ENCODE results near the gene C7. TPM values are rescaled to one million over a fixed set of nuclear protein-coding genes. Genes with fewer than 3 reads are reported as not detected.

Gene C7
- total and polyA plus RNA-seq, 4 donors: 16.0 to 412 (median 177) TPM

DNA sequence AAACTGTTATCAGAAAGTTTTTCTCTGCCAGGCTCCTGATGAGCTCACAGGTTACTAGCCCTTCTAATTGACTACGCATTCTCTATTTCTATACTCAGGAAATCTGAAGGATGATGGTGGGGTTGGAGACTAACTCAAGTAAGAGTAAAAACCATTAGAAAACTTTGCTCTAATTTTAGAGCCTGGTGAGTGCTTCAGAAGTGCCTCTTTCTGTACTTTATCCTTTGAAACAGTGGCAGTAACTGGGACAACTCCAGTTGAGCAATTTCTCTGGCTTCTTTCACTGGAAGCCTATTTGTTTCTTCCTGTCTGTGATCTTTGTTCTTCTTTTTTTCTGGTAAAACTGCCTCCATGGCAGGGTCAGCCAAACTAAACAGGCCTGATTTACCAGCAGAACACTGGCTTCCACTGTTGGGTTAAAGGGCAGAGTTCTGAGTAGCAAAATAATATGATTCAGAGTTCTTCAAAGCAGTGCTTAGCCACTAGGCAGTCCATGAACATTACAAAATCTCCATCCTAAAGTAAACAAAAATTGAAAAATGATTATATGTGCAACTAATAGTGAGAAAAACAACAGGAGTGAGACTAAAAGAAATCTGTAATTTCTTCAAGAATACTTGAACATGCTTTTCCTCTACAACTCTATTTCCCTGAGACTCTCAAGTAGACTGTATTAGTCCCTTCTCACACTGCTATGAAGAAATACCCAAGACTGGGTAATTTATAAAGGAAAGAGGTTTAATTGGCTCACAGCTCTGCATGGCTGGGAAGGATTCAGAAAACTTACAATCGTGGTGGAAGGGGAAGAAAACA, 82.1 kb downstream of the C7 start:
- H3K27ac ChIP-seq (ENCODE audit: low read depth in 1 of 2, low read length in 2 of 2): no peak overlapping the region
- WGBS, 2 donors: 4 to 8% methylated on average over 2 of the region's 2 CpGs
- intact Hi-C loops (cut with DNase I): loop anchor here in 1 of 2 donors (5.0 kb wide), 1 partner anchor 201 kb away; no protein-coding TSS in a partner anchor

DNA sequence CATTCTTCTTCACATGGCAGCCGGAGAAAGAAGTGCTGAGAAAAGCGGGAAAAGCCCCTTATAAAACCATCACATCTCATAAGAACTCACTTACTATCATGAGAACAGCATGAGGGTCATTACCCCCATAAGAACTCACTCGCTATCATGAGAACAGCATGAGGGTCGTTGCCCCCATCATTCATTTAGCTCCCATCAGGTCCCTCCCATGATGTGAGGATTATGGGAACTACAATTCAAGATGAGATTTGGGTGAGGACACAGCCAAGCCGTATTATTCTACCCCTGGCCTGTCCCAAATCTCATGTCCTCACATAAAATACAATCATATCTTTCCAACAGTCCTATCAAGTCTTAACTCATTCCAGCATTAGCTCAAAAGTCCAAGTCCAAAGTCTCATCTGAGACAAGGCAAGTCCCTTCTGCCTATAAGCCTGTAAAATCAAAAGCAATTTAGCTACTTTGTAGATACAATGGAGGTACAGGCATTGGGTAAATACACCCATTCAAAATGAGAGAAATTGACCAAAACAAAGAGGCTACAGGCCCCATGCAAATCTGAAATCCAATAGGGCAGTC, 82.8 kb downstream of the C7 start:
- Histone ChIP-seq H3K36me3 (ENCODE audit: control insufficient read depth in 1 of 2, insufficient read depth in 2 of 2, low read length in 1 of 2) (no peaks in the 10 kb centered on the region), H3K27me3 (ENCODE audit: control insufficient read depth in 1 of 2, insufficient read depth in 2 of 2, low read length in 1 of 2) (no peaks in the 10 kb centered on the region), H3K27ac (ENCODE audit: low read depth in 1 of 2, low read length in 2 of 2) (peak overlapping the region in 1 of 2 donors; percentile 36), H3K4me3 (ENCODE audit: low read length in 2 of 2) (no peak overlapping the region), H3K9me3 (ENCODE audit: control insufficient read depth, low read length) (no peaks in the 10 kb centered on the region), H3K4me1 (ENCODE audit: control insufficient read depth in 1 of 2, insufficient read depth in 2 of 2, low read length in 2 of 2) (peaks cover 6 to 10% of the 10 kb centered on the region in 2 donors)
- 63 to 80% methylated on average over 5 of the region's 5 CpGs for WGBS, 2 donors
- no peak for ATAC-seq (ENCODE audit: low FRiP score)
- DNase-seq: no peak
- intact Hi-C loops (cut with DNase I): loop anchor here in 1 of 2 donors (5.0 kb wide), 1 partner anchor 200 kb away; no protein-coding TSS in a partner anchor

More for the DNA sequence above, 82.1 kb downstream of the C7 start:
- Histone ChIP-seq H3K4me3 (ENCODE audit: low read length in 2 of 2) (no peak overlapping the region), H3K9me3 (ENCODE audit: control insufficient read depth, low read length) (no peaks in the 10 kb centered on the region), H3K4me1 (ENCODE audit: control insufficient read depth in 1 of 2, insufficient read depth in 2 of 2, low read length in 2 of 2) (peaks cover 6 to 10% of the 10 kb centered on the region in 2 donors), H3K36me3 (ENCODE audit: control insufficient read depth in 1 of 2, insufficient read depth in 2 of 2, low read length in 1 of 2) (no peaks in the 10 kb centered on the region), H3K27me3 (ENCODE audit: control insufficient read depth in 1 of 2, insufficient read depth in 2 of 2, low read length in 1 of 2) (no peaks in the 10 kb centered on the region)
- ATAC-seq (ENCODE audit: low FRiP score): peak; percentile 95
- peak in 1 of 2 donors; percentile 78 for DNase-seq

DNA sequence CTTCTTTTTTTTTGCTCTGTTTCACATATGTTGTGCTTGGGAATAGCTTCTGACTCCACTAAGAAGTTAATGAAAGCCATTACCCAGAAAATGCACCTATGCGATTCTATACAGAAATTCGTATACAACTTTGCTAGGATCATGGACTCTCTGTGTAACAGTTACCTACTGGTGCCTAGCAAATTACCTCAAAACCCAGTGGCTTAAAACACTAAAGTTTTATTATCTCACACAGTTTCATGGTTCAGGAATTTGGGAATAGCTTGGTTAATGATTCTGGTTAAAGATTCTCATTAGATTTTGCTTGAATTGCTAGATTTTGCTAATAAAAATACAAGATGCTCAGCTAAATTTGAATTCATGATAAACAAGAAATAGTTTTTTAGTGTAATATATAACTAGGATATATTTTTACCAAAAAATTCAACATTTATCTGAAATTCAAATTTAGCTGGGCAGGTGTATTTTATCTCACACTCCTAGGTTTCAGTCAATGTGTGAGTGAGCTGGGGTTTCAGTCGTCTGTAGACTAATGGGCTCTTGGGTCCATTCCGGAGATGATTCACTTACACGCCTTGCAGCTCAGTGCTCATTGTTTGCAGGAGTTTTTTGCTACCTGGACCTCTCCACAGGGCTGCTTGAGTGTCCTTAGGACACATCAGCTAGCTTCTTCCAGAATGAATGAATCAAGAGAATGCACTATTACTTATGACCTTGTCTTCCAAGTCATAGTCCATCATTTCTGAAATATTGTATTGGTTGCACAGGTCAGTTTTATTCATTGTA, 86.7 kb downstream of the C7 start:
- ATAC-seq (ENCODE audit: low FRiP score) (no peak), DNase-seq (no peak)
- Histone ChIP-seq H3K4me3 (ENCODE audit: low read length in 2 of 2) (no peak overlapping the region), H3K36me3 (ENCODE audit: control insufficient read depth in 1 of 2, insufficient read depth in 2 of 2, low read length in 1 of 2) (no peaks in the 10 kb centered on the region), H3K27ac (ENCODE audit: low read depth in 1 of 2, low read length in 2 of 2) (no peak overlapping the region), H3K4me1 (ENCODE audit: control insufficient read depth in 1 of 2, insufficient read depth in 2 of 2, low read length in 2 of 2) (peaks cover 3 to 5% of the 10 kb centered on the region in 2 donors), H3K27me3 (ENCODE audit: control insufficient read depth in 1 of 2, insufficient read depth in 2 of 2, low read length in 1 of 2) (no peaks in the 10 kb centered on the region), H3K9me3 (ENCODE audit: control insufficient read depth, low read length) (no peaks in the 10 kb centered on the region)
- intact Hi-C loops (cut with DNase I): no loop called here
- 89 to 93% methylated on average over 5 of the region's 5 CpGs for WGBS, 2 donors

DNA sequence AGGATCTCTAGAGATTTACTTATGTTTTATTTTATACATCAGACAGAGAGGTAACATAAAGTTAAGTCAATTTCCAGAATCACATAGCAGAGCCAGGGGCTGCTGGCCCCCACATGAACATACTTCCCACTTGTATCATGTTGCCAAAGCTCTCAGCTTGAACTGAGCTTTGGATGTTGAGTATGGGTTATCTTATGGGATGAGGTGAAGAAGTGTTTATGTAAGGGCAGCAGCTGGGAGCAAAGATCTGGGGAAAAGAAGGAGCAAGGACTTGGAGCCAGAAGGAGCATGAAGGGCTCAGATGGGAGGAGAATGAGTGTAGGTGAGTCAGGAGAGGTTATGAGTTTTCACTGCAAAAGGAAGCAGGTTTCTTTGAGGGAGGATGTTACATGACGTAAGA, 89.8 kb downstream of the C7 start:
- H3K4me3 ChIP-seq (ENCODE audit: low read length in 2 of 2): no peak overlapping the region
- H3K27me3 ChIP-seq (ENCODE audit: control insufficient read depth in 1 of 2, insufficient read depth in 2 of 2, low read length in 1 of 2): no peaks in the 10 kb centered on the region
- WGBS, 2 donors: 84 to 89% methylated on average over 1 of the region's 1 CpG
- ATAC-seq (ENCODE audit: low FRiP score): no peak
- intact Hi-C loops (cut with DNase I): no loop called here
- H3K36me3 ChIP-seq (ENCODE audit: control insufficient read depth in 1 of 2, insufficient read depth in 2 of 2, low read length in 1 of 2): no peaks in the 10 kb centered on the region
- H3K9me3 ChIP-seq (ENCODE audit: control insufficient read depth, low read length): no peaks in the 10 kb centered on the region
- no peak for DNase-seq
- no peaks in the 10 kb centered on the region for H3K4me1 ChIP-seq (ENCODE audit: control insufficient read depth in 1 of 2, insufficient read depth in 2 of 2, low read length in 2 of 2)
- H3K27ac ChIP-seq (ENCODE audit: low read depth in 1 of 2, low read length in 2 of 2): no peak overlapping the region

DNA sequence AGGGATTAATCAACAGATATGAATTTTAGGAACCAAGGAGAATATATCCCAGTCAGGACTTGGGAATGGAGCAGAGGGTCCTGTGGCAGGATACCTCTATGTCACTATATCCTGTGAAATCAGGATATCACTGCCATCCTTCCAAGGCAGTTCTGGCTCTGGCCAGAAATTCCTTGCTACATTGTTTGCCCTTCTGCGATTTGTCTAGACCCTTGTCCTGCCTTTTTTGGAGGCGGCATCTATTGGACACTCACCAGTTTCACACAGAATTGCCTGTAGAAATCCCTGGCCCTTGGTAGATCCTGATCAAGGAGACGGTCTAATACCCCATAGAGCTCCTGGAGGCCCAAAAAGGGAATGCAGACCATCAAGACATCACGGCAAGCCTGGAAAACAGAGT, 90.7 kb downstream of the C7 start:
- no peak overlapping the region for H3K27ac ChIP-seq (ENCODE audit: low read depth in 1 of 2, low read length in 2 of 2)
- ATAC-seq (ENCODE audit: low FRiP score) (no peak), DNase-seq (no peak)
- H3K36me3 ChIP-seq (ENCODE audit: control insufficient read depth in 1 of 2, insufficient read depth in 2 of 2, low read length in 1 of 2): no peaks in the 10 kb centered on the region
- no peaks in the 10 kb centered on the region for H3K4me1 ChIP-seq (ENCODE audit: control insufficient read depth in 1 of 2, insufficient read depth in 2 of 2, low read length in 2 of 2)
- WGBS, 2 donors: 88 to 91% methylated on average over 4 of the region's 4 CpGs
- H3K9me3 ChIP-seq (ENCODE audit: control insufficient read depth, low read length): no peaks in the 10 kb centered on the region
- intact Hi-C loops (cut with DNase I): no loop called here
- no peaks in the 10 kb centered on the region for H3K27me3 ChIP-seq (ENCODE audit: control insufficient read depth in 1 of 2, insufficient read depth in 2 of 2, low read length in 1 of 2)
- H3K4me3 ChIP-seq (ENCODE audit: low read length in 2 of 2): no peak overlapping the region

DNA sequence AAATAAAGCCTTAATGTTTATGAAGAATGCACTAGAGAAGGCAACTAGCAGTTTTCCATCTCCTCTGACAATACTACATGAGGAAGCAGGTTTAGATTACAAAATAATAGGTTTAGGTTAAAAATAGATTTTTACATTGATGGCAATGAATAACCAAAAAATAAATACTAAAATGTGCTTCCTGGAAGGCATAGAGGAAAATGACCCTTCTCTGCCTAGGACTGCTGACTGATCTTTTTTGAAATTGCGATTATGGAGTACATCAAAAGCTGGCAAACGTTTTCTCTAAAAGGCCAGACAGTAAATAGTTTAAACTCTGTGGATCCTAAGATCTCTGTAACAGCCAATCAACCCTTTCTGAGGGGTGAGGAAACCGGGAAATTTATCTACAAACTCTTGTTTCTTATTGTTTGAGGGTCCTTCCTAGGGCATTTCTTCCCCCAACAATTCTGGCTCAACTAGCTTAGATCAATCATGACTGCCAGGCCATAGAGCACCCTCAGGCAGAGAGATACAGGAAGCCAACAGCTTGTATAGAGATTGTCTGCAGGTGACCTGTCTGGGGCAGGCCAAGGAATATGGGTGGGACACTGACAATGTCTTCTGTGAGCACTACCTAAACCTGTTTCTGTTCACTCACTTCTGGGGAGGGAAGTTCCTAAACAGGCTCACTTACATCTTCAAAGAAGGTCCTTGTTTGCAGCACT, 94.5 kb downstream of the C7 start:
- Histone ChIP-seq H3K4me3 (ENCODE audit: low read length in 2 of 2) (no peak overlapping the region), H3K27me3 (ENCODE audit: control insufficient read depth in 1 of 2, insufficient read depth in 2 of 2, low read length in 1 of 2) (no peaks in the 10 kb centered on the region), H3K36me3 (ENCODE audit: control insufficient read depth in 1 of 2, insufficient read depth in 2 of 2, low read length in 1 of 2) (no peaks in the 10 kb centered on the region), H3K4me1 (ENCODE audit: control insufficient read depth in 1 of 2, insufficient read depth in 2 of 2, low read length in 2 of 2) (no peaks in the 10 kb centered on the region), H3K27ac (ENCODE audit: low read depth in 1 of 2, low read length in 2 of 2) (no peak overlapping the region), H3K9me3 (ENCODE audit: control insufficient read depth, low read length) (no peaks in the 10 kb centered on the region)
- 66 to 73% methylated on average over 3 of the region's 3 CpGs for WGBS, 2 donors
- no peak for ATAC-seq (ENCODE audit: low FRiP score)
- no peak for DNase-seq
- intact Hi-C loops (cut with DNase I): no loop called here

DNA sequence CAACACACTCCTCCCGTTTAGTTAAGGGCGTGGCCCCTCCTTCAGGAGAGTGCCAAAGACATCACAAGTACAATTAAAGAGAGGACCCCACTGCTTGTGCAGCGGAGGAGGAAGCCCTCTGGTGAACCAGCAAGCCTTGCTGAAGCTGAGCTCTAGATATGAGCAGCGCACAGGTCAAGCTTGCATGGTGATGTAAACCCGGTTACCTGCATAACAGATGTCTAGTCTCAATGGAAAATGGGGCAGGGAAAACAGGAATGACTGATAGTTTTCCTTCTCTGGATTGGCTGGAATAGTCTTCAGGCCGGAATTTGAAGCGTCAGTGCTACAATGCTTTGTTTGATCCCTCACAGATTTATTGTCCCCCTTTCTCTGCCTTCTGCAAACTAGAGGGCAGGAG, 95.6 kb downstream of the C7 start:
- no peaks in the 10 kb centered on the region for H3K36me3 ChIP-seq (ENCODE audit: control insufficient read depth in 1 of 2, insufficient read depth in 2 of 2, low read length in 1 of 2)
- DNase-seq (no peak), ATAC-seq (ENCODE audit: low FRiP score) (no peak)
- intact Hi-C loops (cut with DNase I): no loop called here
- H3K27me3 ChIP-seq (ENCODE audit: control insufficient read depth in 1 of 2, insufficient read depth in 2 of 2, low read length in 1 of 2): no peaks in the 10 kb centered on the region
- no peaks in the 10 kb centered on the region for H3K4me1 ChIP-seq (ENCODE audit: control insufficient read depth in 1 of 2, insufficient read depth in 2 of 2, low read length in 2 of 2)
- H3K27ac ChIP-seq (ENCODE audit: low read depth in 1 of 2, low read length in 2 of 2): no peak overlapping the region
- H3K4me3 ChIP-seq (ENCODE audit: low read length in 2 of 2): no peak overlapping the region
- 81 to 83% methylated on average over 7 of the region's 7 CpGs for WGBS, 2 donors
- no peaks in the 10 kb centered on the region for H3K9me3 ChIP-seq (ENCODE audit: control insufficient read depth, low read length)

DNA sequence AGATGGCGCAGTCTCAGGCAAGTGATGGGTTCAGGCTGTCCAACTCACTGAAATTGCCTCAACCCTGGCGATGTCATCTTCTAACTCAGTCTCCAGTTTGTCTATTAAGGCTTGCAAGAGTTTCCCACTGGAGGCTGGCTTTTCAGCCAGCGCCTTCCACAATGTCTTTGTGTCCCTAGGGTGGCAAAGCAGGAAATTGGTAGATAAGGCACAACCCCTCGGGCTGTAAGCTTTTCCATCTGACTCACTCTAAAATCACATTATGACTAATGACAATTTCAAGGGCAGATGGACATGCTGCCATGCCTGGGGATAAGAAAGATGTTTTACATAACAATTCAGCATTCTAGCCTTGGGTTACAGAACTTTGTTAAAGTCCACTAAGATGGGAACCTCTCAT, 99.9 kb downstream of the C7 start:
- Histone ChIP-seq H3K27me3 (ENCODE audit: control insufficient read depth in 1 of 2, insufficient read depth in 2 of 2, low read length in 1 of 2) (no peaks in the 10 kb centered on the region), H3K27ac (ENCODE audit: low read depth in 1 of 2, low read length in 2 of 2) (no peak overlapping the region), H3K36me3 (ENCODE audit: control insufficient read depth in 1 of 2, insufficient read depth in 2 of 2, low read length in 1 of 2) (no peaks in the 10 kb centered on the region), H3K4me1 (ENCODE audit: control insufficient read depth in 1 of 2, insufficient read depth in 2 of 2, low read length in 2 of 2) (no peaks in the 10 kb centered on the region), H3K9me3 (ENCODE audit: control insufficient read depth, low read length) (no peaks in the 10 kb centered on the region), H3K4me3 (ENCODE audit: low read length in 2 of 2) (no peak overlapping the region)
- intact Hi-C loops (cut with DNase I): no loop called here
- ATAC-seq (ENCODE audit: low FRiP score) (no peak), DNase-seq (no peak)
- WGBS, 2 donors: 54 to 61% methylated on average over 4 of the region's 4 CpGs
